SH-SY5Y (cell line): Measurements from ENCODE around the gene PDE11A.

Source experiments
- GATA2 ChIP-seq: IDR thresholded peaks from 2 replicates; pipeline ENCODE4 v1.6.1; 2011; ENCODE audit warnings: mild to moderate bottlenecking, low read depth, low read length
- GATA3 ChIP-seq: IDR thresholded peaks from 2 replicates; pipeline ENCODE4 v1.6.1; 2011; ENCODE audit warnings: low read depth, mild to moderate bottlenecking, low read length, moderate library complexity

- no peak for TF ChIP-seq GATA3
- no peak for TF ChIP-seq GATA2
Observed at GRCh38 chr2:177703159-177703558, 369.4 kb downstream of the PDE11A start.
